H9 (cell line): ENCODE data around the gene COL18A1. TPM values are rescaled to one million over a fixed set of nuclear protein-coding genes. Genes with fewer than 3 reads are reported as not detected.
A peak's percentile ranks its signal among the peaks of the same experiment; 100 is the strongest.

ENCODE experiments used
- DNase-seq: peaks from one replicate; pipeline ENCODE4 v3.0.0-alpha.2; 2017
- H2AFZ ChIP-seq: one replicate; pipeline ENCODE4 v1.6.1; 2013; ENCODE audit warnings: mild to moderate bottlenecking, low read length, control low read depth, moderate library complexity
- H2AK5ac ChIP-seq: 2 replicates; pipeline ENCODE4 v1.6.1; 2013; ENCODE audit warnings: low read length, control low read depth, mixed read lengths; ENCODE audit not compliant: insufficient read length
- H2BK120ac ChIP-seq: one replicate; pipeline ENCODE4 v1.6.1; 2013; ENCODE audit warnings: low read depth, mild to moderate bottlenecking, low read length, control low read depth, inconsistent platforms; ENCODE audit not compliant: poor library complexity, severe bottlenecking
- H2BK12ac ChIP-seq: 2 replicates; pipeline ENCODE4 v1.6.1; 2013; ENCODE audit warnings: low read length, control low read depth, mixed read lengths, low read depth; ENCODE audit not compliant: insufficient read length
- H2BK15ac ChIP-seq: 2 replicates; pipeline ENCODE4 v1.6.1; 2013; ENCODE audit warnings: low read depth, low read length, control low read depth
- H2BK20ac ChIP-seq: one replicate; pipeline ENCODE4 v1.6.1; 2013; ENCODE audit warnings: low read depth, mild to moderate bottlenecking, low read length, control low read depth, inconsistent platforms; ENCODE audit not compliant: poor library complexity, severe bottlenecking
- H2BK5ac ChIP-seq: 2 replicates; pipeline ENCODE4 v1.6.1; 2013; ENCODE audit warnings: low read length, control low read depth, mixed read lengths; ENCODE audit not compliant: insufficient read length
- H3K14ac ChIP-seq: 2 replicates; pipeline ENCODE4 v1.6.1; 2013; ENCODE audit warnings: low read length, control low read depth; ENCODE audit not compliant: insufficient read depth
- H3K18ac ChIP-seq: 2 replicates; pipeline ENCODE4 v1.6.1; 2013; ENCODE audit warnings: low read depth, mild to moderate bottlenecking, mixed read lengths, low read length, control low read depth; ENCODE audit not compliant: insufficient read length
- H3K23ac ChIP-seq: 2 replicates; pipeline ENCODE4 v1.6.1; 2013; ENCODE audit warnings: low read length, control low read depth, mixed read lengths, low read depth; ENCODE audit not compliant: insufficient read length
- H3K23me2 ChIP-seq: 2 replicates; pipeline ENCODE4 v1.6.1; 2013; ENCODE audit warnings: low read depth, mild to moderate bottlenecking, mixed read lengths, low read length, control low read depth; ENCODE audit not compliant: insufficient read length, poor library complexity, severe bottlenecking
- H3K27ac ChIP-seq: 2 replicates; pipeline ENCODE4 v1.5.1; 2013; ENCODE audit warnings: low read length, control low read depth, mixed read lengths, low read depth; ENCODE audit not compliant: insufficient read length
- H3K27me3 ChIP-seq: 2 replicates; pipeline ENCODE4 v1.6.1; 2013; ENCODE audit warnings: low read length, control low read depth, inconsistent platforms; ENCODE audit not compliant: insufficient read depth
- H3K4ac ChIP-seq: 2 replicates; pipeline ENCODE4 v1.6.1; 2013; ENCODE audit warnings: low read depth, mild to moderate bottlenecking, control low read depth, inconsistent platforms, low read length, moderate library complexity
- H3K4me1 ChIP-seq: 2 replicates; pipeline ENCODE4 v1.6.1; 2013; ENCODE audit warnings: low read length, control low read depth, inconsistent platforms; ENCODE audit not compliant: insufficient read depth
- H3K4me2 ChIP-seq: 2 replicates; pipeline ENCODE4 v1.6.1; 2013; ENCODE audit warnings: low read length, control low read depth, mixed read lengths; ENCODE audit not compliant: insufficient read length, insufficient read depth
- H3K56ac ChIP-seq: 2 replicates; pipeline ENCODE4 v1.6.1; 2013; ENCODE audit warnings: low read depth, mild to moderate bottlenecking, mixed read lengths, low read length, control low read depth; ENCODE audit not compliant: insufficient read length
- H3K79me1 ChIP-seq: 2 replicates; pipeline ENCODE4 v1.6.1; 2013; ENCODE audit warnings: low read depth, mild to moderate bottlenecking, moderate library complexity, low read length, control low read depth, inconsistent platforms; ENCODE audit not compliant: insufficient read depth, poor library complexity, severe bottlenecking
- H3K79me2 ChIP-seq: 2 replicates; pipeline ENCODE4 v1.6.1; 2013; ENCODE audit warnings: low read length, control low read depth, inconsistent platforms; ENCODE audit not compliant: insufficient read depth
- H3K9ac ChIP-seq: 2 replicates; pipeline ENCODE4 v1.6.1; 2013; ENCODE audit warnings: low read length, control low read depth, mixed read lengths; ENCODE audit not compliant: insufficient read length; ENCODE audit errors: extremely low read depth
- H3K9me3 ChIP-seq: one replicate; pipeline ENCODE4 v1.6.1; 2013; ENCODE audit warnings: low read depth, low read length, inconsistent platforms; ENCODE audit not compliant: control insufficient read depth
- H3T11ph ChIP-seq: one replicate; pipeline ENCODE4 v1.6.1; 2013; ENCODE audit warnings: mild to moderate bottlenecking, low read length, control low read depth, inconsistent platforms
- H4K20me1 ChIP-seq: one replicate; pipeline ENCODE4 v1.6.1; 2013; ENCODE audit not compliant: control insufficient read depth, insufficient read length, insufficient read depth
- H4K5ac ChIP-seq: 2 replicates; pipeline ENCODE4 v1.6.1; 2013; ENCODE audit warnings: low read depth, mild to moderate bottlenecking, mixed read lengths, low read length, control low read depth; ENCODE audit not compliant: insufficient read length
- H4K8ac ChIP-seq: replicated peaks from 2 replicates; pipeline ENCODE4 v1.6.1; 2013; ENCODE audit warnings: low read length, control low read depth, mixed read lengths, low read depth; ENCODE audit not compliant: insufficient read length
- H4K91ac ChIP-seq: 2 replicates; pipeline ENCODE4 v1.6.1; 2013; ENCODE audit warnings: low read depth, mild to moderate bottlenecking, moderate library complexity, mixed read lengths, low read length, control low read depth; ENCODE audit not compliant: insufficient read length
- H3K27ac Mint-ChIP-seq, 3 experiments: 2 replicates in 2 of 3; 3 replicates in 1 of 3; pipeline ENCODE4 v1.8.0; 2020 to 2021; ENCODE audit warnings: mixed read lengths in 3 of 3, mild to moderate bottlenecking in 1 of 3, moderate library complexity in 1 of 3
- H3K27me3 Mint-ChIP-seq: 2 replicates; pipeline ENCODE4 v1.8.0; 2021; ENCODE audit warnings: low read depth, mild to moderate bottlenecking, moderate library complexity, mixed read lengths
- H3K36me3 Mint-ChIP-seq, 3 experiments: 2 replicates in 2 of 3; 3 replicates in 1 of 3; pipeline ENCODE4 v1.8.0; 2020 to 2021; ENCODE audit warnings: low read depth in 3 of 3, mixed read lengths in 3 of 3; ENCODE audit not compliant: insufficient read depth in 1 of 3
- H3K4me1 Mint-ChIP-seq, 2 experiments: 2 replicates each; pipeline ENCODE4 v1.8.0; 2020; ENCODE audit warnings: mixed read lengths in 2 of 2
- H3K4me3 Mint-ChIP-seq, 2 experiments: 2 replicates in 1 of 2; 3 replicates in 1 of 2; pipeline ENCODE4 v1.8.0; 2020 to 2021; ENCODE audit warnings: mild to moderate bottlenecking in 2 of 2, mixed read lengths in 2 of 2, moderate library complexity in 1 of 2
- H3K9me3 Mint-ChIP-seq, 2 experiments: 2 replicates in 1 of 2; 3 replicates in 1 of 2; pipeline ENCODE4 v1.8.0; 2020; ENCODE audit warnings: mild to moderate bottlenecking in 2 of 2, mixed read lengths in 2 of 2, moderate library complexity in 1 of 2
- WGBS: extraction: QIAGEN DNeasy Blood & Tissue Kit; methylation state at CpG from one replicate; pipeline ENCODE4 v1.1.7; 2013; ENCODE audit warnings: missing lambda C conversion rate, low lambda C conversion rate, mixed read lengths; ENCODE audit not compliant: insufficient read length; ENCODE audit errors: extremely low coverage; 5-methylcytosine and 5-hydroxymethylcytosine counted together
- total RNA-seq: library from RNA; stranded (reverse); gene quantifications from 2 replicates; pipeline ENCODE4 v1.2.1, GENCODE V29; 2021
- TF ChIP-seq, protein P1 (sequence below): fragments of 200-600 bp; sonication (generic); conservative IDR thresholded peaks from 3 replicates; pipeline ENCODE4 v1.8.0; 2021; ENCODE audit warnings: antibody characterized with exemption, mild to moderate bottlenecking

Gene COL18A1
- total RNA-seq, 1 experiment from 2014 or later = 232 TPM

DNA sequence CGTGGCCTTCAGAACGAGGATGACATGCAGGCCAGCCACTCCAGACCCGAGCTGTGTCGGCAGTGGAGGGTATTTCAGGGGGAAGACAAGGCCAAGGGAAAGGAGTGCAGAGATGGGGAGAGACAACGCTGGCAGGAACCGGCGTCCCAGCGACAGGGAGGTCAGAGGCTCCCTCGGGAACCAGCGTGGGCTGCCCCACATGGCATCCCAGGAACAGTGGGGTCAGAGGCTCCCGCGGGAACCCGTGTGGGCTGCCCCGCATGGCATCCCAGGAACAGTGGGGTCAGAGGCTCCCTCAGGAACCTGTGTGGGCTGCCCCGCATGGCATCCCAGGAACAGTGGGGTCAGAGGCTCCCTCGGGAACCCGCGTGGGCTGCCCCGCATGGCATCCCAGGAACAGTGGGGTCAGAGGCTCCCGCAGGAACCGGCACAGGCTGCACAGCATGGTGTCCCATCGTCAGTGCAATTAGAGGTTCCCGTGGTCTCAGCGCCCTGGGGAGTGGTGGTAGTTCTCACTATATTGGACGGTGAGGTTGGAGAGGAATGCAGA lies 94.3 kb downstream of the COL18A1 start:
- Histone ChIP-seq H3K27me3 (no peaks in the 10 kb centered on the region), H3K18ac (no peak overlapping the region), H3K27ac (no peak overlapping the region), H3K4ac (no peak overlapping the region), H4K20me1 (peaks cover 4% of the 10 kb centered on the region), H3K14ac (no peak overlapping the region), H2BK120ac (no peak overlapping the region), H2BK15ac (no peak overlapping the region), H4K8ac (no peak overlapping the region), H2BK20ac (no peak overlapping the region), H3K9ac (no peak overlapping the region), H2AFZ (no peak overlapping the region), H3K4me2 (no peak overlapping the region), H4K91ac (no peak overlapping the region), H4K5ac (no peak overlapping the region), H3K56ac (no peak overlapping the region), H3K79me1 (no peaks in the 10 kb centered on the region), H3K23me2 (peaks cover 3% of the 10 kb centered on the region), H2AK5ac (no peak overlapping the region), H3K9me3 (no peaks in the 10 kb centered on the region), H3K4me1 (no peaks in the 10 kb centered on the region), H2BK5ac (no peak overlapping the region), H3K23ac (no peak overlapping the region), H3K79me2 (no peaks in the 10 kb centered on the region), H3T11ph (no peak overlapping the region), H2BK12ac (no peak overlapping the region)
- Mint-ChIP-seq H3K27ac (peak overlapping the region in 1 of 3 experiments; percentile 62; a peak in 1 of 7 replicates), H3K27me3 (no peaks in the 10 kb centered on the region; the same call in 1 of the 2 replicates), H3K4me1 (no peaks in the 10 kb centered on the region), H3K4me3 (no peak overlapping the region), H3K36me3 (peaks cover 29 to 74% (median 57%) of the 10 kb centered on the region in 3 experiments), H3K9me3 (no peaks in the 10 kb centered on the region; a peak in 1 of 5 replicates)
- TF ChIP-seq, protein P1, sequence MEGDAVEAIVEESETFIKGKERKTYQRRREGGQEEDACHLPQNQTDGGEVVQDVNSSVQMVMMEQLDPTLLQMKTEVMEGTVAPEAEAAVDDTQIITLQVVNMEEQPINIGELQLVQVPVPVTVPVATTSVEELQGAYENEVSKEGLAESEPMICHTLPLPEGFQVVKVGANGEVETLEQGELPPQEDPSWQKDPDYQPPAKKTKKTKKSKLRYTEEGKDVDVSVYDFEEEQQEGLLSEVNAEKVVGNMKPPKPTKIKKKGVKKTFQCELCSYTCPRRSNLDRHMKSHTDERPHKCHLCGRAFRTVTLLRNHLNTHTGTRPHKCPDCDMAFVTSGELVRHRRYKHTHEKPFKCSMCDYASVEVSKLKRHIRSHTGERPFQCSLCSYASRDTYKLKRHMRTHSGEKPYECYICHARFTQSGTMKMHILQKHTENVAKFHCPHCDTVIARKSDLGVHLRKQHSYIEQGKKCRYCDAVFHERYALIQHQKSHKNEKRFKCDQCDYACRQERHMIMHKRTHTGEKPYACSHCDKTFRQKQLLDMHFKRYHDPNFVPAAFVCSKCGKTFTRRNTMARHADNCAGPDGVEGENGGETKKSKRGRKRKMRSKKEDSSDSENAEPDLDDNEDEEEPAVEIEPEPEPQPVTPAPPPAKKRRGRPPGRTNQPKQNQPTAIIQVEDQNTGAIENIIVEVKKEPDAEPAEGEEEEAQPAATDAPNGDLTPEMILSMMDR = no peak
- no CpG with 5 or more reads among the region's 25 CpGs for WGBS
- DNase-seq = no peak
